Left lung (tissue), 10 donors: ENCODE data around the gene FRMD4A. TPM values are rescaled to one million over a fixed set of nuclear protein-coding genes. Genes with fewer than 3 reads are reported as not detected.

Source experiments
- ATAC-seq: fragments of 200-7000 bp; cut with Tn5 transposase; one replicate; pipeline ENCODE4 v1.9.1; 2020; ENCODE audit warnings: moderate library complexity
- DNase-seq, 4 donors: peaks; one replicate each; pipeline ENCODE4 v3.0.0-alpha.2; 2013 to 2020
- H3K27ac ChIP-seq, 2 donors: fragments of 200-600 bp; sonication (generic) in 1 of 2; one replicate each; pipeline versions ENCODE4 v1.5.0 to v1.8.0; 2020 to 2021
- H3K27me3 ChIP-seq, 2 donors: fragments of 200-600 bp; sonication (generic) in 1 of 2; one replicate each; pipeline versions ENCODE4 v1.5.0 to v1.8.0; 2020 to 2021
- H3K36me3 ChIP-seq, 2 donors: fragments of 200-600 bp; sonication (generic) in 1 of 2; one replicate each; pipeline versions ENCODE4 v1.5.0 to v1.8.0; 2020 to 2021
- H3K4me1 ChIP-seq, 2 donors: fragments of 200-600 bp; one replicate each; pipeline ENCODE4 v1.8.0; 2021
- H3K4me3 ChIP-seq, 2 donors: fragments of 200-600 bp; sonication (generic) in 1 of 2; one replicate each; pipeline versions ENCODE4 v1.5.0 to v1.8.0; 2020 to 2021; ENCODE audit warnings: mild to moderate bottlenecking in 1 of 2
- H3K9me3 ChIP-seq, 2 donors: fragments of 200-600 bp; sonication (generic) in 1 of 2; one replicate each; pipeline versions ENCODE4 v1.5.0 to v1.8.0; 2020 to 2021
- intact Hi-C, 2 donors: fragments of 100-400 bp; cut with DNase I; formaldehyde crosslinking; loops; one replicate each; pipeline versions ENCODE4 v1.11.2 to v1.14.2; 2022
- polyA plus RNA-seq, 6 donors: library from polyadenylated mRNA; unstranded; fragments of 120-200 nt; gene quantifications; one replicate each; pipeline ENCODE4 v1.2.1, GENCODE V29; 2013; ENCODE audit not compliant: insufficient read length in 6 of 6
- total RNA-seq, 2 donors: library from RNA; stranded (reverse); fragmentation: NEBNext Ultra II Directional; extraction: Animal tissue kit (Norgen Biotek cat#: 25700); gene quantifications; one replicate each; pipeline ENCODE4 v1.2.1, GENCODE V29; 2021
- TF ChIP-seq, protein P1 (sequence below), 2 donors: fragments of 200-600 bp; sonication (generic) in 1 of 2; IDR thresholded peaks; one replicate each; pipeline versions ENCODE4 v1.5.0 to v1.8.0; 2021; ENCODE audit warnings: antibody characterized with exemption in 2 of 2
- donor health status: DM: no; HTN: yes; CAD: no.
- donor health status: DM: no; HTN: no; CAD: no.

FRMD4A gene
- total and polyA plus RNA-seq, 8 donors, result 33.9 to 62.8 (median 57.0) TPM

DNA sequence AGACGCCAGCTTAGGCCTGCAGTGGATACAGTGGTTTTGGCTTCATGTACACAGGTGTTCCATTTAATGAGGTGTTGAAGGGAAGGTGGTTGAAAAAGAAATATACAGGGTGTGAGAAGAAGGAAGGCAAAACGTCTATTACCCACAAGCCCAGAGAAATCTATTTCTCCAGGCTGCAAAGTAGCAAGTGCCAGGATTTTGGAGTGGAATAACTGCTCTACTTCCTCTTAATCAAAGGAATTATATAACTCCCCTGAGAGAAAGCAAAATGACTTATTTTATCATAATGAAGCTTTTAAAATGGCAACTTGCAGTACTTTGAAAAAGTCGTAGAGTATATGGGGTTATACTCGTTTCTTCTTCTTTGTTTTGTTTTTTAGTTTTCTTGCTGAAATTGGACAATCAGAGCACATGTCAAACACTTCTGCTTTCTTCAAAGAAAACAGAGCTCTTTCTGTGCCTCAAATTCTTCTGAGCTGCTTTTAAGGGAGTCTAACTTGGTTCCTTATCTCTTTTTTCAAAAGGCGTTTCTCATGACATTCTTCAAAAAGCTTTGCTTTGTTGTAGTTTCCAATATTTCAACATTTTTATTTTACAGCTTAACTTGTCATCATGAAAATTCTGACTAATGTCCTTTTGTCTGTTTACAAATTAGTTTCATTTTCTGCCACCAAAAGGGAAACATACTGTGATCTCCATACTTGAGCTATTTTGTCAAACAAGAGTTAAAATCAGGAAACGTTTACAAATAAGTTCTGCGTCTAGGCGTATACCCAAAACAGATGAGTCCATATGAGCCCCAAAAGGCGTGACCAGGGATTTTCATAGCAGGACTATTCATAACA, 289.7 kb downstream of the FRMD4A start:
- no peak for DNase-seq
- ATAC-seq, result peak; percentile 33
- H3K4me3 ChIP-seq, result no peak overlapping the region
- TF ChIP-seq, protein P1, sequence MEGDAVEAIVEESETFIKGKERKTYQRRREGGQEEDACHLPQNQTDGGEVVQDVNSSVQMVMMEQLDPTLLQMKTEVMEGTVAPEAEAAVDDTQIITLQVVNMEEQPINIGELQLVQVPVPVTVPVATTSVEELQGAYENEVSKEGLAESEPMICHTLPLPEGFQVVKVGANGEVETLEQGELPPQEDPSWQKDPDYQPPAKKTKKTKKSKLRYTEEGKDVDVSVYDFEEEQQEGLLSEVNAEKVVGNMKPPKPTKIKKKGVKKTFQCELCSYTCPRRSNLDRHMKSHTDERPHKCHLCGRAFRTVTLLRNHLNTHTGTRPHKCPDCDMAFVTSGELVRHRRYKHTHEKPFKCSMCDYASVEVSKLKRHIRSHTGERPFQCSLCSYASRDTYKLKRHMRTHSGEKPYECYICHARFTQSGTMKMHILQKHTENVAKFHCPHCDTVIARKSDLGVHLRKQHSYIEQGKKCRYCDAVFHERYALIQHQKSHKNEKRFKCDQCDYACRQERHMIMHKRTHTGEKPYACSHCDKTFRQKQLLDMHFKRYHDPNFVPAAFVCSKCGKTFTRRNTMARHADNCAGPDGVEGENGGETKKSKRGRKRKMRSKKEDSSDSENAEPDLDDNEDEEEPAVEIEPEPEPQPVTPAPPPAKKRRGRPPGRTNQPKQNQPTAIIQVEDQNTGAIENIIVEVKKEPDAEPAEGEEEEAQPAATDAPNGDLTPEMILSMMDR (IDR thresholded peaks at IDR 0.05), result no peak
- intact Hi-C loops, result no loop called here
- no peaks in the 10 kb centered on the region for H3K27me3 ChIP-seq
- H3K9me3 ChIP-seq, result no peaks in the 10 kb centered on the region
- H3K4me1 ChIP-seq, result peaks cover 0 to 11% of the 10 kb centered on the region in 2 donors
- no peaks in the 10 kb centered on the region for H3K36me3 ChIP-seq
- H3K27ac ChIP-seq, result peak overlapping the region; percentile 46 to 49

DNA sequence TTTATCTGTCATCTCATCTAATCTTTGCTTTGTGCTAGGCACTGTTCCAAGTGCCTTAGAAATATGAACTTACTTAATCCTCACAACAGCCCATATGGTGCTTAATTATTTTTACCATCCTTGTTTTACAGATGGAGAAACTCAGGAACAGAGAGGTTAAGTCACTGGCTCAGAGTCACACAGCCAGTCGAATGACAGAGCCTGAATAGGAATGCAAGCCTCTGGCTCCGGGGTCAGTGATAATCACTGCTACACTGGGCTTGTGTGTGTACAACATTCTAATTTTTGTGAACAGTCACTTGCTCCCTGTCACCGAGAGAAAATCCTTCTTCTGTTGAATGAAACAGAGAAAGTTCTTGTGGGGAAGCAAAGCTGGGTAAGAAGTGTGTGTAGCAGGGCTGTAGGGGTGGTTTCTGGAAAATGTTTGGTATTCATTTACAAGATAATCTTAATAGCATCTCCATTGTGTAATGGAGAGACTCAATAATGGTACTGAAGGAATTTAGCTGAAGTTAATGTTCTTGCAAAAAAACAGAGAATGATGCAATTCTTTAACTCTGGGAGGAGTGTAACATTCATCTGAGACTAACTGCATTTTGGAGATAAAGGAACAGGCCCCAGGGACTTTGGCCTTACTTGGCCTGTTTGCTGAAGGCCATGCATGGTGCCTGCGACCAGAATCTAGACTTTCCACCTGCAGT, 290.6 kb downstream of the FRMD4A start:
- DNase-seq (no peak), ATAC-seq (peak; percentile 47)
- H3K27ac ChIP-seq, result peak overlapping the region in 1 of 2 donors; percentile 49

DNA sequence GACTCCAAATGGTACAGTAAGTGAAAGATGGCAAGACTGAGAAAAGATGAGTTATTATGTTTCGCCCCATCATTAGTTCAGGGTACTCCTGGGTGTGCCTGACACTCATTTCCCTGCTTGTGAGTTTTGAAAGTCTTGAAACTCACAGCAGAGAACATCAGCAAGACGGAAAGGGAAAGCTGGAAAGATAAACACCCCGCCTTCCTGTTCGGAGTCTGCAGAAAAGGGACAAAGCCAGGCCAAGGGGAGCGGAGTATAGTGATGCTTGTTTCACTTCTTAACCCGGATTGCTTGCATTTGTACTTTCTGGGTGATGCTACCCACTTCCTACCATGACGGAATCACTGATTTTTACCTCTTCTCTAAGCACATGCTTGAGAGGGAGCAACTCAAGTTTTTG, 294.5 kb downstream of the FRMD4A start:
- DNase-seq (no peak), ATAC-seq (no peak)
- H3K9me3 ChIP-seq, result no peaks in the 10 kb centered on the region
- H3K27me3 ChIP-seq, result no peaks in the 10 kb centered on the region
- TF ChIP-seq, protein P1 (IDR thresholded peaks at IDR 0.05), result no peak
- no peaks in the 10 kb centered on the region for H3K36me3 ChIP-seq
- intact Hi-C loops, result no loop called here
- no peak overlapping the region for H3K4me3 ChIP-seq
- peaks cover 0 to 11% of the 10 kb centered on the region in 2 donors for H3K4me1 ChIP-seq
- H3K27ac ChIP-seq, result no peak overlapping the region

More for the DNA sequence above, 290.6 kb downstream of the FRMD4A start:
- Histone ChIP-seq H3K4me1 (peaks cover 0 to 11% of the 10 kb centered on the region in 2 donors), H3K36me3 (no peaks in the 10 kb centered on the region), H3K4me3 (no peak overlapping the region), H3K27me3 (no peaks in the 10 kb centered on the region), H3K9me3 (no peaks in the 10 kb centered on the region)
- TF ChIP-seq, protein P1 (IDR thresholded peaks at IDR 0.05), result no peak
- intact Hi-C loops, result no loop called here

DNA sequence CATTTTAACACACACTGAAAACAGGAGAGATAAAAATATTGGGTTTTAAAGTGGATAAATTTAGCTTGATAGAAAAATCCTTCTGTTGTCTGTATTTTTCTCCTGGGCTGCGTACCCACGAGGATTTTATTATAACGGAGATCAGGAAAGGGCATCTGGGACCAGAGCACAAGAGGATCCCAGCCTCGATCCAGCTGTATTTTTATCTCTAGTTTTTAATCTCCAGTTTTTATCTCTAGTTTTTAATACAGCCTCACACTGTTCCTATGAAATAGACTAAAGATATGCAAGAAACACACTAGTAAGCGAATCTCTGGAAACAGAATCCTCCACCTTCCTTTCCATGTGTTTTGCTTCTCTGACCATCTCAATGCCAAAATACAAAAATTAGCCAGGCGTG, 295.2 kb downstream of the FRMD4A start:
- Histone ChIP-seq H3K27me3 (no peaks in the 10 kb centered on the region), H3K36me3 (no peaks in the 10 kb centered on the region), H3K4me1 (peaks cover 0 to 4% of the 10 kb centered on the region in 2 donors), H3K9me3 (no peaks in the 10 kb centered on the region), H3K4me3 (no peak overlapping the region), H3K27ac (no peak overlapping the region)
- TF ChIP-seq, protein P1 (IDR thresholded peaks at IDR 0.05), result no peak
- intact Hi-C loops, result no loop called here
- DNase-seq (no peak), ATAC-seq (no peak)

DNA sequence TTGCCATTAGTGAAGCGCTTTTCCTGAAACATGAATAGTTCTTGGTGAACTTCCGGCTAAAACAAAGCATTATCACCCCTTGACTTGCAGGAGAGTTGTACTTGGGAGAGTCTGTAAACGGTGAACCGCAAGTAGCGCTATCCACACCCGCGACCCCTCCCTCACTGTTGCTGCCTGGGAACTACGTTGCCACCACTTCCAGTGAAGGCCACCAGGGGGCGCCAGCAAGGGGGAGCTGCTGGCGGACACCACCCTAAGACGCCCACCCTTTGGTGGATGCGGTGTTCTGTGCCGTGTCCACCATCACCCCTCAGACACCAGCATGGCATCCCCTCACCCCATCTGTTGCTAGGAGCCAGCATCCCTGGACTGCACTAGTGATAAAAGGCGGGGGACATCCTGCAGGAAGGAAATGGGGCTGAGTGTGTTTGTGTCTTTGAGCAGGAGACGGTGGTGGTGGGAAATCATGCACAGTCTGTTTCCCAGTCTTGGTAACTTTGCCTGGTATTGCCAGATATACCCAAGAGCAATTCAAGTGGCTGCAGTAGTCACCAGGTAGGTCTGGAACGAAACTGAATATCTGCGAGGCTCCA, 298.2 kb downstream of the FRMD4A start:
- DNase-seq, result no peak
- intact Hi-C loops, result no loop called here
- Histone ChIP-seq H3K4me3 (no peak overlapping the region), H3K4me1 (no peaks in the 10 kb centered on the region), H3K27me3 (no peaks in the 10 kb centered on the region), H3K9me3 (no peaks in the 10 kb centered on the region), H3K36me3 (no peaks in the 10 kb centered on the region), H3K27ac (no peak overlapping the region)
- no peak for ATAC-seq
- TF ChIP-seq, protein P1 (IDR thresholded peaks at IDR 0.05), result peak; percentile 26 to 65
